Astrocyte (in vitro differentiated cells and primary cell): ENCODE measurements around the gene OR13J1. TPM values are rescaled to one million over a fixed set of nuclear protein-coding genes. Genes with fewer than 3 reads are reported as not detected.
A peak's percentile ranks its signal among the peaks of the same experiment; 100 is the strongest.

Experiments
- DNase-seq: peaks from one replicate; pipeline ENCODE4 v3.0.0-alpha.2; 2010; ENCODE audit warnings: low read depth
- FAIRE-seq: peaks from 2 replicates; lab custom pipeline; 2011; peaks lifted over from hg19 to GRCh38; lab: Jason Lieb, UNC
- H2AFZ ChIP-seq: 2 replicates; pipeline ENCODE4 v1.6.0; 2012; ENCODE audit warnings: low read depth, low read length, inconsistent platforms
- H3K27ac ChIP-seq: 2 replicates; pipeline ENCODE4 v1.5.1; 2011; ENCODE audit warnings: low read depth, low read length, inconsistent platforms
- H3K27me3 ChIP-seq: 2 replicates; pipeline ENCODE4 v1.6.0; 2011; ENCODE audit warnings: low read length, inconsistent platforms; ENCODE audit not compliant: insufficient read depth
- H3K36me3 ChIP-seq: 2 replicates; pipeline ENCODE4 v1.5.1; 2011; ENCODE audit warnings: low read length, inconsistent platforms; ENCODE audit not compliant: insufficient read depth
- H3K4me1 ChIP-seq: 2 replicates; pipeline ENCODE4 v1.5.1; 2011; ENCODE audit warnings: low read length, inconsistent platforms; ENCODE audit not compliant: insufficient read depth
- H3K4me2 ChIP-seq: 2 replicates; pipeline ENCODE4 v1.6.0; 2012; ENCODE audit warnings: low read length, inconsistent platforms
- H3K4me3 ChIP-seq: 2 replicates; pipeline ENCODE4 v1.5.1; 2011; ENCODE audit warnings: low read depth, mild to moderate bottlenecking, low read length, inconsistent platforms; ENCODE audit not compliant: insufficient read depth
- H3K79me2 ChIP-seq: 2 replicates; pipeline ENCODE4 v1.6.0; 2012; ENCODE audit warnings: mild to moderate bottlenecking, low read length, inconsistent platforms; ENCODE audit not compliant: insufficient read depth
- H3K9ac ChIP-seq: 2 replicates; pipeline ENCODE4 v1.6.0; 2012; ENCODE audit warnings: mild to moderate bottlenecking, low read length, inconsistent platforms
- H3K9me3 ChIP-seq: 2 replicates; pipeline ENCODE4 v1.5.1; 2012; ENCODE audit warnings: low read depth, mild to moderate bottlenecking, low read length, inconsistent platforms; ENCODE audit not compliant: insufficient read depth
- H4K20me1 ChIP-seq: 2 replicates; pipeline ENCODE4 v1.6.0; 2012; ENCODE audit warnings: low read length, inconsistent platforms; ENCODE audit not compliant: insufficient read depth
- H3K27ac Mint-ChIP-seq: one replicate; pipeline ENCODE4 v1.8.0; 2021; ENCODE audit warnings: mild to moderate bottlenecking, mixed read lengths; ENCODE audit not compliant: unreplicated experiment
- H3K27me3 Mint-ChIP-seq: one replicate; pipeline ENCODE4 v1.8.0; 2021; ENCODE audit warnings: low read depth, mixed read lengths; ENCODE audit not compliant: unreplicated experiment
- H3K36me3 Mint-ChIP-seq: one replicate; pipeline ENCODE4 v1.8.0; 2021; ENCODE audit warnings: low read depth, mixed read lengths; ENCODE audit not compliant: unreplicated experiment
- H3K4me1 Mint-ChIP-seq: one replicate; pipeline ENCODE4 v1.8.0; 2021; ENCODE audit warnings: low read depth, mixed read lengths; ENCODE audit not compliant: unreplicated experiment
- H3K4me3 Mint-ChIP-seq: one replicate; pipeline ENCODE4 v1.8.0; 2021; ENCODE audit warnings: mild to moderate bottlenecking, moderate library complexity, mixed read lengths; ENCODE audit not compliant: unreplicated experiment
- H3K9me3 Mint-ChIP-seq: one replicate; pipeline ENCODE4 v1.8.0; 2021; ENCODE audit warnings: mild to moderate bottlenecking, mixed read lengths; ENCODE audit not compliant: unreplicated experiment
- CTCF ChIP-seq: IDR thresholded peaks from 2 replicates; pipeline ENCODE4 v1.5.1; 2011; ENCODE audit warnings: low read depth, mild to moderate bottlenecking, inconsistent platforms, low read length, moderate library complexity; ENCODE audit not compliant: insufficient read depth
- EZH2 ChIP-seq: IDR thresholded peaks from 2 replicates; pipeline ENCODE4 v1.6.1; 2012; ENCODE audit warnings: mild to moderate bottlenecking, low read length, inconsistent platforms; ENCODE audit not compliant: insufficient read depth
- total RNA-seq: library from RNA; stranded (reverse); gene quantifications from 2 replicates; pipeline ENCODE4 v1.2.1, GENCODE V29; 2021

OR13J1 gene
- total RNA-seq, 1 donor from 2014 or later = not detected

GRCh38 chr9:35827486-35827885 is 42.7 kb downstream of the OR13J1 start:
- no peaks in the 10 kb centered on the region for H3K36me3 ChIP-seq
- Mint-ChIP-seq H3K9me3 (peaks cover 3% of the 10 kb centered on the region), H3K27ac (no peak overlapping the region), H3K27me3 (peaks cover 7% of the 10 kb centered on the region), H3K36me3 (peaks cover 2% of the 10 kb centered on the region), H3K4me3 (peak overlapping the region; percentile 90), H3K4me1 (peaks cover 15% of the 10 kb centered on the region)
- FAIRE-seq (peak; percentile 78), DNase-seq (peak; percentile 50)
- no peak overlapping the region for H3K4me2 ChIP-seq
- H2AFZ ChIP-seq = no peak overlapping the region
- H3K27ac ChIP-seq = no peak overlapping the region
- H3K9me3 ChIP-seq = no peaks in the 10 kb centered on the region
- H4K20me1 ChIP-seq = no peaks in the 10 kb centered on the region
- H3K79me2 ChIP-seq = no peaks in the 10 kb centered on the region
- no peak overlapping the region for H3K9ac ChIP-seq
- H3K4me1 ChIP-seq = peaks cover 16% of the 10 kb centered on the region
- no peak overlapping the region for H3K4me3 ChIP-seq
- no peak for TF ChIP-seq CTCF
- TF ChIP-seq EZH2 = no peak
- no peaks in the 10 kb centered on the region for H3K27me3 ChIP-seq

GRCh38 chr9:35826071-35826701 is 44.0 kb downstream of the OR13J1 start:
- Mint-ChIP-seq H3K9me3 (peaks cover 3% of the 10 kb centered on the region), H3K27ac (peak overlapping the region; percentile 4), H3K4me1 (peaks cover 15% of the 10 kb centered on the region), H3K4me3 (peak overlapping the region; percentile 35), H3K36me3 (peaks cover 2% of the 10 kb centered on the region), H3K27me3 (peaks cover 13% of the 10 kb centered on the region)
- no peaks in the 10 kb centered on the region for H4K20me1 ChIP-seq
- no peaks in the 10 kb centered on the region for H3K36me3 ChIP-seq
- no peaks in the 10 kb centered on the region for H3K9me3 ChIP-seq
- TF ChIP-seq CTCF (peak; percentile 84), EZH2 (no peak)
- FAIRE-seq (peak; percentile 80), DNase-seq (peak; percentile 38)
- peak overlapping the region; percentile 74 for H2AFZ ChIP-seq
- no peaks in the 10 kb centered on the region for H3K79me2 ChIP-seq
- peaks cover 16% of the 10 kb centered on the region for H3K4me1 ChIP-seq
- no peak overlapping the region for H3K4me3 ChIP-seq
- H3K4me2 ChIP-seq = peak overlapping the region; percentile 46
- H3K27ac ChIP-seq = no peak overlapping the region
- H3K27me3 ChIP-seq = no peaks in the 10 kb centered on the region
- no peak overlapping the region for H3K9ac ChIP-seq

GRCh38 chr9:35822926-35823325 is 47.3 kb downstream of the OR13J1 start:
- Mint-ChIP-seq H3K27ac (no peak overlapping the region), H3K36me3 (peaks cover 6% of the 10 kb centered on the region), H3K27me3 (peaks cover 19% of the 10 kb centered on the region), H3K9me3 (peaks cover 3% of the 10 kb centered on the region), H3K4me1 (peaks cover 8% of the 10 kb centered on the region), H3K4me3 (no peak overlapping the region)
- Histone ChIP-seq H3K4me1 (peaks cover 6% of the 10 kb centered on the region), H3K4me3 (no peak overlapping the region), H3K36me3 (no peaks in the 10 kb centered on the region), H3K27me3 (no peaks in the 10 kb centered on the region), H4K20me1 (no peaks in the 10 kb centered on the region), H3K9me3 (no peaks in the 10 kb centered on the region), H3K9ac (no peak overlapping the region), H2AFZ (no peak overlapping the region), H3K4me2 (no peak overlapping the region), H3K27ac (no peak overlapping the region), H3K79me2 (no peaks in the 10 kb centered on the region)
- DNase-seq (no peak), FAIRE-seq (no peak)
- TF ChIP-seq EZH2 (no peak), CTCF (no peak)
